Kidney epithelial cell (primary cell): ENCODE data around the gene SLC23A3. TPM values are rescaled to one million over a fixed set of nuclear protein-coding genes. Genes with fewer than 3 reads are reported as not detected.

Experiments used
- DNase-seq: peaks from one replicate; pipeline ENCODE4 v3.0.0-alpha.2; 2010; ENCODE audit warnings: low read depth
- H3K27me3 ChIP-seq: 2 replicates; pipeline ENCODE4 v1.6.0; 2011; ENCODE audit warnings: low read length; ENCODE audit not compliant: control insufficient read depth, insufficient read depth
- H3K36me3 ChIP-seq: 2 replicates; pipeline ENCODE4 v1.5.1; 2011; ENCODE audit warnings: low read length; ENCODE audit not compliant: control insufficient read depth, insufficient read depth
- H3K4me3 ChIP-seq: 2 replicates; pipeline ENCODE4 v1.5.1; 2011; ENCODE audit warnings: low read depth, mild to moderate bottlenecking, control low read depth, low read length
- CTCF ChIP-seq: IDR thresholded peaks from 2 replicates; pipeline ENCODE4 v1.5.1; 2011; ENCODE audit warnings: mild to moderate bottlenecking, moderate library complexity, low read length, control low read depth, inconsistent platforms; ENCODE audit not compliant: insufficient read depth, poor library complexity, severe bottlenecking
- total RNA-seq: library from RNA; depleted of rRNA; stranded (reverse); fragments of >200 nt; gene quantifications from 2 replicates; pipeline ENCODE4 v1.2.3, GENCODE V29; 2015

The SLC23A3 gene
- total RNA-seq, 1 donor from 2014 or later: 0.84 TPM

- no peak for TF ChIP-seq CTCF
- no peak for DNase-seq
- Histone ChIP-seq H3K27me3 (no peaks in the 10 kb centered on the region), H3K4me3 (no peak overlapping the region), H3K36me3 (peaks cover 6% of the 10 kb centered on the region)
These were observed 40.5 kb upstream of the SLC23A3 start for GRCh38 chr2:219210196-219210885.

- H3K27me3 ChIP-seq: no peaks in the 10 kb centered on the region
- peaks cover 6% of the 10 kb centered on the region for H3K36me3 ChIP-seq
- no peak for TF ChIP-seq CTCF
- no peak overlapping the region for H3K4me3 ChIP-seq
- DNase-seq: no peak
These were observed 39.7 kb upstream of the SLC23A3 start for GRCh38 chr2:219209236-219210195.

GRCh38 chr2:219207884-219208740 is 38.3 kb upstream of the SLC23A3 start:
- Histone ChIP-seq H3K4me3 (no peak overlapping the region), H3K27me3 (no peaks in the 10 kb centered on the region), H3K36me3 (peaks cover 5% of the 10 kb centered on the region)
- no peak for DNase-seq
- no peak for TF ChIP-seq CTCF

GRCh38 chr2:219207134-219207883 is 37.5 kb upstream of the SLC23A3 start:
- peaks cover 5% of the 10 kb centered on the region for H3K36me3 ChIP-seq
- no peak for DNase-seq
- H3K4me3 ChIP-seq: peak overlapping the region; percentile 81
- no peaks in the 10 kb centered on the region for H3K27me3 ChIP-seq
- TF ChIP-seq CTCF: no peak
